ENCODE measurements around the gene VAV1.
"Not testable (repeated sequence)": the region's sequence is repeated elsewhere in the genome, so short reads cannot be mapped to it uniquely, and the experiment has no call there.

Gene VAV1

DNA sequence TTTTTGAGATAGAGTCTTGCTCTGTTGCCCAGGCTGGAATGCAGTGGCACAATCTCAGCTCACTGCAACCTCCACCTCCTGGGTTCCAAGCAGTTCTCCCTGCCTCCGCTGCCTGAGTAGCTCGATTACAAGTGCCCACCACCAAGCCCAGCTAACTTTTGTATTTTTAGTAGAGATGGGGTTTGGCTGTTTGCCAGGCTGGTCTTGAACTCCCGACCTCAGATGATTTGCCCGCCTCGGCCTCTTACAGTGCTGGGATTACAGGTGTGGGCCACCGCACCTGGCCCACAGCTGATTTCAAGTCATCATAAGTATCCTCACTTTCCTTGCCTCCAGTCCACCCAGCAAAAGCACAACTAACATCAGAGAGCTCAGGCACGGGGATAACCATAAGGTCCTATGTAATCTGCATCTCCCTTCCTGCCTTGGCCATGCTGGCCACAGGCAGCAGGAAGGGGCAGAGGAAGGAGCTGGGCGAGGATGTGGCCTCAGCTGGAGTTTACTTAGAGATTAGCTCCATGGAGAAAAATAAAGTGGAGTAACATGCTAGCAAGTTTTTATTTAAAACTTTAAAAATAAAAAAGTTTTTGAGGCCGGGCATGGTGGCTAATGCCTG is 91.9 kb downstream of the VAV1 start:
- Histone ChIP-seq H3K4me1 (ENCODE audit: control insufficient read depth in 1 of 2, insufficient read depth in 2 of 2, low read length in 2 of 2) (no peaks in the 10 kb centered on the region), H3K9me3 (ENCODE audit: control insufficient read depth in 1 of 2, low read length in 2 of 2) (no peaks in the 10 kb centered on the region), H3K27me3 (ENCODE audit: low read depth, low read length) (no peaks in the 10 kb centered on the region), H3K4me3 (ENCODE audit: low read depth in 1 of 2, low read length in 2 of 2) (no peak overlapping the region), H3K36me3 (ENCODE audit: control insufficient read depth in 1 of 2, insufficient read depth in 2 of 2, low read length in 2 of 2) (no peaks in the 10 kb centered on the region), H3K27ac (ENCODE audit: low read length) (no peak overlapping the region)

DNA sequence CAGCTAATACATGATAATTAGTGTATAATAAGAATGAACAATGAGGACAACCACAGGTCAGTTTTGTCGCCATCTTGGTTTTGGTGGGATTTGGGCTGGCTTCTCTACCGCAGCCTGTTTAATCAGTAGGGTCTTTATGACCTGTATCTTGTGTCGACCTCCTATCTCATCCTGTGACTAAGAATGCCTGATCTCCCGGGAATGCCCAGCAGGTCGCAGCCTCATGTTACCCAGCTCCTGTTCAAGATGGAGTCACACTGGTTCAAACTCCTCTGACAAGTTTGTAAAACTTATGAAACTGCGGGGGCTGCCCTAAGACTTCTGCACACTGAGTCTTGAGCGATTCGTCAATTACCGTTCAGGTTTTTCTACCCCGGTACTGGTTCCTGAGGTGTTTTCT is 93.3 kb downstream of the VAV1 start:
- Histone ChIP-seq H3K4me3 (ENCODE audit: low read depth in 1 of 2, low read length in 2 of 2) (no peak overlapping the region), H3K36me3 (ENCODE audit: control insufficient read depth in 1 of 2, insufficient read depth in 2 of 2, low read length in 2 of 2) (no peaks in the 10 kb centered on the region), H3K4me1 (ENCODE audit: control insufficient read depth in 1 of 2, insufficient read depth in 2 of 2, low read length in 2 of 2) (no peaks in the 10 kb centered on the region), H3K9me3 (ENCODE audit: control insufficient read depth in 1 of 2, low read length in 2 of 2) (no peaks in the 10 kb centered on the region), H3K27me3 (ENCODE audit: low read depth, low read length) (no peaks in the 10 kb centered on the region), H3K27ac (ENCODE audit: low read length) (no peak overlapping the region)

DNA sequence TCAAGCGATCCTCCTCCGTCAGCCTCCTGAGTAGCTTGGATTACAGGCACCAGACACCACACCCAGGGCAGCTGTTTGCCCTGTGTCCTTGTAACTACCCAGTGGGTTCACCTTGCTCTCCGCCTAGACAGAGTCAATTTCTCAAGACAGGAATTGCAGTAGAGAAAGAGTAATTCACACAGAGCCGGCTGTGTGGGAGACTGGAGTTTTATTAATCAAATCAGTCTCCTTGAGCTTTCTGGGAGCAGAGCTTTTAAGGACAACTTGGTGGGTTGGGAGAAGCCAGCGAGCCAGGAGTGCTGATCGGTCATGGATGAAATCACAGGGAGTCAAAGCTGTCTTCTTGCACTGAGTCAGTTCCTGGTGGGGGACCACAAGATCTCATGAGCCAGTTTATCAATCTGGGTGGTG is 94.2 kb downstream of the VAV1 start:
- no peaks in the 10 kb centered on the region for H3K27me3 ChIP-seq (ENCODE audit: low read depth, low read length)
- no peaks in the 10 kb centered on the region for H3K36me3 ChIP-seq (ENCODE audit: control insufficient read depth in 1 of 2, insufficient read depth in 2 of 2, low read length in 2 of 2)
- H3K9me3 ChIP-seq (ENCODE audit: control insufficient read depth in 1 of 2, low read length in 2 of 2): no peaks in the 10 kb centered on the region
- no peak overlapping the region for H3K4me3 ChIP-seq (ENCODE audit: low read depth in 1 of 2, low read length in 2 of 2)
- no peaks in the 10 kb centered on the region for H3K4me1 ChIP-seq (ENCODE audit: control insufficient read depth in 1 of 2, insufficient read depth in 2 of 2, low read length in 2 of 2)
- no peak overlapping the region for H3K27ac ChIP-seq (ENCODE audit: low read length)

DNA sequence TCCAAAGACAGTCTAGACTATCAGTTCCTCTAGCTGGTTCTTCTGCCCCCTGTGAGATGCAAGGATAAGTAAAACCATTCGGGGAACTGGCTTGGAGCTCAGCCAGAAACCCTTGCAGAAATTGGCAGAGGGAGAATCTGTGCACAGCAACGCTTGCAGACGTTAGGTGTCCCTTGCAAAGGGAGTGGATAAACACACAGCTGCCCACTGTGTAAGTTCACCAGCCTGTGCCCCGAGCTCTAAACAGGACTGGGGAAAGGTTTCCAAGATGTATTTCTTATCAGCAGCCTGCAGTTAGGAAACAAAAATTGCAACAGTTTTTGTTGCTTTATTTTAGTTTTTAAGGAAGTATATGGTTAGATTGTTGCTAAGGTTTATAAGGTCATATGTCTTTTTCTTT is 95.8 kb downstream of the VAV1 start:
- Histone ChIP-seq H3K4me1 (ENCODE audit: control insufficient read depth in 1 of 2, insufficient read depth in 2 of 2, low read length in 2 of 2) (no peaks in the 10 kb centered on the region), H3K27me3 (ENCODE audit: low read depth, low read length) (no peaks in the 10 kb centered on the region), H3K36me3 (ENCODE audit: control insufficient read depth in 1 of 2, insufficient read depth in 2 of 2, low read length in 2 of 2) (no peaks in the 10 kb centered on the region), H3K4me3 (ENCODE audit: low read depth in 1 of 2, low read length in 2 of 2) (no peak overlapping the region), H3K9me3 (ENCODE audit: control insufficient read depth in 1 of 2, low read length in 2 of 2) (no peaks in the 10 kb centered on the region), H3K27ac (ENCODE audit: low read length) (no peak overlapping the region)

DNA sequence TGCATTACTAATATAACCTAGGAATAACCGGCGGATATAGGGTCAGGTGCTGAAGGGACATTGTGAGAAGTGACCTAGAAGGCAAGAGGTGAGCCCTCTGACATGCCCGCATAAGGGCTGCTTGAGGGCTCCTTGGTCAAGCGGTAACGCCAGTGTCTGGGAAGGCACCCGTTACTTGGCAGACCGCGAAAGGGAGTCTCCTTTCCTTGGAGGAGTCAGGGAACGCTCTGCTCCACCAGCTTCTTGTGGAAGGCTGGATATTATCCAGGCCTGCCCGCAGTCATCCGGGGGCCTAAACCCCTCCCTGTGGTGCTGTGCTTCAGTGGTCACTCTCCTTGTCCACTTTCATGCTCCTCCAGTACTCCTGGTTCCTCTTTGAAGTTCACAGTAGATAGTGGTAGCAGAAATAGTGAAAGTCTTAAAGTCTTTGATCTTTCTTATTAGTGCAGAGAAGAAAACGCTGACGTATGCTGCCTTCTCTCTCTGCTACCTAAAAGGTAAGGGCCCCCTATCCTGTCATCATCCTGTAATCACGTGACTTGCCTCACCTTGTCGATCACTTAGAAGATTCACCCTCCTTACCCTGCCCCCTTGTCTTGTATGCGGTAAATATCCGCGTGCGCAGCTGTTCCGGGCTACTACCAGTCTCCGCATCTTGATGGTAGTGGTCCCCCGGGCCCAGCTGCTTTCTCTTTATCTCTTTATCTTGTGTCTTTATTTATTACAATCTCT is 96.8 kb downstream of the VAV1 start:
- H3K9me3 ChIP-seq (ENCODE audit: control insufficient read depth in 1 of 2, low read length in 2 of 2); H3K4me1 ChIP-seq (ENCODE audit: control insufficient read depth in 1 of 2, insufficient read depth in 2 of 2, low read length in 2 of 2); H3K27me3 ChIP-seq (ENCODE audit: low read depth, low read length); H3K27ac ChIP-seq (ENCODE audit: low read length); H3K36me3 ChIP-seq (ENCODE audit: control insufficient read depth in 1 of 2, insufficient read depth in 2 of 2, low read length in 2 of 2); H3K4me3 ChIP-seq (ENCODE audit: low read depth in 1 of 2, low read length in 2 of 2): not testable (repeated sequence)

DNA sequence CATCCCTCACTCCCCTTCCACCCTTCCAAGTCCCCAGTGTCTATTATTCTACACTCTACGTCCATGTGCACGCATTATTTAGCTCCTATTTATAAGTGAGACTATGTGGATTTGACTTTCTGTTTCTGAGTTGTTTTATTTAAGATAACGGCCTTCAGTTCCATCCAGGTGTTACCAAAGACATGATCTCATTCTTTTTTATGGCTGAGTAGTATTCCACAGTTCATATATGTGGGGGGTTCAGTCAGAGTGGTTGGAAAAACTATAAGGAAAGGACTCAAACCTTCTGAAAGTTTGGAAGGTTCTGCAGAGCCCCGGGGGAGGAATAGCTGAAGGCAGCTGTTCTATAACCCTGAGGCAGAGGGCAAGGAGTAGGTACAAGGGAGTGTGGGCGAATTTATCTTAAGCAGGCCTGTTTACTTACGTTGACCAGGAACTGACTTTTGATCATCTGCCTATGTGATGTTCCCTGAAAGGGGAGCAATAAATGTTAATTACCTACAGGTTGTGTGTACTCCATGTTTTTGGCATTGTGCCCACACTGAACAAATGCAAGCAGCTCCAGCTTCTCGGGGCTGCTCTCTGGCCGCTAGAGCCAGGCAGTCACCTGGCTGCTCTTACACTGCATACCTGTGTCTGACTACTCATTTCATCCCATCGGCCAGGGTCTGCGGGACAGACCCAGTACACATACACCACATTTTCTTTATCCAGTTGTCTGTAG is 101.4 kb downstream of the VAV1 start:
- H3K4me1 ChIP-seq (ENCODE audit: control insufficient read depth in 1 of 2, insufficient read depth in 2 of 2, low read length in 2 of 2): no peaks in the 10 kb centered on the region
- H3K4me3 ChIP-seq (ENCODE audit: low read depth in 1 of 2, low read length in 2 of 2): no peak overlapping the region
- H3K27ac ChIP-seq (ENCODE audit: low read length): no peak overlapping the region
- H3K27me3 ChIP-seq (ENCODE audit: low read depth, low read length): no peaks in the 10 kb centered on the region
- no peaks in the 10 kb centered on the region for H3K36me3 ChIP-seq (ENCODE audit: control insufficient read depth in 1 of 2, insufficient read depth in 2 of 2, low read length in 2 of 2)
- H3K9me3 ChIP-seq (ENCODE audit: control insufficient read depth in 1 of 2, low read length in 2 of 2): peaks cover 0 to 4% of the 10 kb centered on the region in 2 donors

DNA sequence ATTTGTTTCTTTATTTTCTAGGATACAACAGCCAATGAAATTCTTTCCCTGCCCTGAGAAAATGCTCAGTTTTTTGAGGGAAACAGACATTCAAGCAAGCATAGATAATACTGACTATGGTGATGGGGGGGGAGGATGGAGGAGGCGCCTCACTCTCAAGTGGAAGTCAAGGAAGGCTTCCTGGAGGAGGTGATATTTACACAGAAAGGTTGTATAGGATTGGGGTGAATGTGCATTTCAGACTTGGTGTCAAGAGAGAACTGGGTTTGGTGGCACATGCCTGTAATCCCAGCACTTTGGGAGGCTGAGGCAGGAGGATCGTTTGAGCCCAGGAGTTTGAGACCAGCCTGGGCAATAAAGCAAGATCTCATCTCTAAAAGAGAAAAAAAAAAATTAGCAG is 102.7 kb downstream of the VAV1 start:
- H3K4me3 ChIP-seq (ENCODE audit: low read depth in 1 of 2, low read length in 2 of 2): no peak overlapping the region
- H3K9me3 ChIP-seq (ENCODE audit: control insufficient read depth in 1 of 2, low read length in 2 of 2): peaks cover 0 to 13% of the 10 kb centered on the region in 2 donors
- no peaks in the 10 kb centered on the region for H3K27me3 ChIP-seq (ENCODE audit: low read depth, low read length)
- H3K27ac ChIP-seq (ENCODE audit: low read length): no peak overlapping the region
- H3K4me1 ChIP-seq (ENCODE audit: control insufficient read depth in 1 of 2, insufficient read depth in 2 of 2, low read length in 2 of 2): no peaks in the 10 kb centered on the region
- no peaks in the 10 kb centered on the region for H3K36me3 ChIP-seq (ENCODE audit: control insufficient read depth in 1 of 2, insufficient read depth in 2 of 2, low read length in 2 of 2)

DNA sequence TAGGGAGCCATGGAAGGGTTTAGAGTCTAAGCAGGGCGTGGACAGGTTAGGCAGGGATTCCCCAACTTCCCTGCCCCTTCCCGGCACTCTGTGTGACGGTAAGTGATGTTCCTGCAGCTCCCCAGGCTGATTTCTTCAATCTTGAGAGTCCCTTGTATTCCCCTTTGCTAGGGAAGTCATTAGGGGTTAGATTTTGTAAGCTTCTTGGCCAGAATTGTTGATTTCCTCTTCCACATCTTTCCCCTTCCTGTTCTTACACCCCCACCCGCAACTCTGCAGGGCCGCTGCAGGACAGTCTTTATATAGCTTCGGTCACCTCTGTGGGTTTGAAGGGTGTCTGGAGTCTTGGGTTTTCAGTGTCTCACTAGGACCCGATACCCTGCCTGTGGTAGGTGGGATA is 104.2 kb downstream of the VAV1 start:
- H3K27me3 ChIP-seq (ENCODE audit: low read depth, low read length): no peaks in the 10 kb centered on the region
- no peaks in the 10 kb centered on the region for H3K36me3 ChIP-seq (ENCODE audit: control insufficient read depth in 1 of 2, insufficient read depth in 2 of 2, low read length in 2 of 2)
- H3K4me1 ChIP-seq (ENCODE audit: control insufficient read depth in 1 of 2, insufficient read depth in 2 of 2, low read length in 2 of 2): no peaks in the 10 kb centered on the region
- no peak overlapping the region for H3K4me3 ChIP-seq (ENCODE audit: low read depth in 1 of 2, low read length in 2 of 2)
- peaks cover 0 to 13% of the 10 kb centered on the region in 2 donors for H3K9me3 ChIP-seq (ENCODE audit: control insufficient read depth in 1 of 2, low read length in 2 of 2)
- H3K27ac ChIP-seq (ENCODE audit: low read length): no peak overlapping the region

DNA sequence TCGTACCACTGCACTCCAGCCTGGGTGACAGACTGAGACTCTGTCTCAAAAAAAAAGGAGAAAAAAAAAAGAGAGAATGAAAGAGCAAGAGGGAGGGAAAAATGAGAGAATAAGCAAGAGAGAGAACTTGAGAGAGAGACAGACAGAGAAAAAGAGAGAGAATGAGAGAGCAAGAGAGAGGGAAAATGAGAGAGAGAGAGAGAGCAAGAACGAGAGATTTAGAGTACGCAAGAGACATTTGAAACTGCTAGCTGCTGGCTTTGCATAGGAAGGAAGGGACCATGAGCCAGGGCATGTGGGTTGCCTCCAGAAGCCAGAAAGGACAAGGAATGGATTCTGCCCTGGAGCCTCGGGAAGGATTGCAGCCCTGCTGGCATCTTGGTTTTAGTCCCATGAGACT is 105.3 kb downstream of the VAV1 start:
- H3K4me3 ChIP-seq (ENCODE audit: low read depth in 1 of 2, low read length in 2 of 2): no peak overlapping the region
- H3K27me3 ChIP-seq (ENCODE audit: low read depth, low read length): no peaks in the 10 kb centered on the region
- no peaks in the 10 kb centered on the region for H3K36me3 ChIP-seq (ENCODE audit: control insufficient read depth in 1 of 2, insufficient read depth in 2 of 2, low read length in 2 of 2)
- H3K9me3 ChIP-seq (ENCODE audit: control insufficient read depth in 1 of 2, low read length in 2 of 2): peaks cover 0 to 13% of the 10 kb centered on the region in 2 donors
- H3K27ac ChIP-seq (ENCODE audit: low read length): no peak overlapping the region
- no peaks in the 10 kb centered on the region for H3K4me1 ChIP-seq (ENCODE audit: control insufficient read depth in 1 of 2, insufficient read depth in 2 of 2, low read length in 2 of 2)

DNA sequence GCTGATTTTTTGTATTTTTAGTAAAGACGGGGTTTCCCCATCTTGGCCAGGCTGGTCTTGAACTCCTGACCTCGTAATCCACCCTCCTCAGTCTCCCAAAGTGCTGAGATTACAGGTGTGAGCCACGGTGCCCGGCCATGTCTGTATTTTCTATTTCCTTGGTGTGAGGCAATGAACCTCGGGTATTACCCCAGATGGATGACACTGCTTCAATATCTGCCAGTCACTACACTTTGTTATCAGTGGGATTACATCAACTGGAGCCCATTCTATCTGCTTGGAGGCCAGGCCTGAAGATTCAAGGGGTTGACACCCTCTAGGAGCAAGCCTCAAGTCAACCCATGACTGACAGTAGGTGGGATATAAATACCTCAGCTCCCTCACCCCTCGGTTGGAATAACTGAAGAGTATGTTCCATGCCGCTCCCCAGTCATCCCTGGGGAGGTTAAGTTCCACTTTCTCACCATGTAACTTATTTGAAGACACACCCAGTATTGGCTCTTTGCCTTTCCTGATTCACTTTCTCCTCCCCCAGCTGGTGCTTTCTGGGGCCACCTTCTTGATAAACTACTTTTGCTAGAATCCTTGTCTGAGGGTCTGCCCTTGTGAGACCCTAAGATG is 113.9 kb downstream of the VAV1 start:
- Histone ChIP-seq H3K4me3 (ENCODE audit: low read depth in 1 of 2, low read length in 2 of 2) (no peak overlapping the region), H3K36me3 (ENCODE audit: control insufficient read depth in 1 of 2, insufficient read depth in 2 of 2, low read length in 2 of 2) (no peaks in the 10 kb centered on the region), H3K27ac (ENCODE audit: low read length) (no peak overlapping the region), H3K9me3 (ENCODE audit: control insufficient read depth in 1 of 2, low read length in 2 of 2) (peaks cover 6 to 11% of the 10 kb centered on the region in 2 donors), H3K4me1 (ENCODE audit: control insufficient read depth in 1 of 2, insufficient read depth in 2 of 2, low read length in 2 of 2) (no peaks in the 10 kb centered on the region), H3K27me3 (ENCODE audit: low read depth, low read length) (no peaks in the 10 kb centered on the region)

DNA sequence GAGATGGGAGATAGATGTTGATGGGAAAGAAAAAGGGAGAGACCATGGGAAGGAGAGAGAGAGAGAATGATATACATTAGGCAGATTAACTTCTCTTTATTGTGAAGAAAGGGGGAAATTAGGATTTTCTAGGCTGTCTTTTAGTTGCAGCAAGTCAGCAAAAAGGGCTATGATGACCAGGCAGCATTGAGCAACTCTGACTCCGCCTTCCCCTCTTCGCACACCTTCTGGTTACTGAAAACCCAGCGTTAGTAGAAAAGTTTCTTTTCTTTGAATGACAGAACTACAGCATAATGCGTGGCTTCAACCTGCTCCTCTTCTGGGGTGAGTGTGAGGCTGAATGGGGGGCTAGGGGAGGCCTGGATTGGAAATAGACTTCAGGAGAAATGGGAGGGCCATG is 114.8 kb downstream of the VAV1 start, which contains the start of gene ADGRE1:
Gene ADGRE1, plus strand, starts transcription at position 264 of the 400 bp plus-strand sequence. Its CDS starts 30 bp downstream, at position 294.
- Histone ChIP-seq H3K9me3 (ENCODE audit: control insufficient read depth in 1 of 2, low read length in 2 of 2) (peaks cover 6 to 11% of the 10 kb centered on the region in 2 donors), H3K4me3 (ENCODE audit: low read depth in 1 of 2, low read length in 2 of 2) (no peak within 1 kb of the TSS), H3K36me3 (ENCODE audit: control insufficient read depth in 1 of 2, insufficient read depth in 2 of 2, low read length in 2 of 2) (no peaks in the 10 kb centered on the region), H3K4me1 (ENCODE audit: control insufficient read depth in 1 of 2, insufficient read depth in 2 of 2, low read length in 2 of 2) (no peaks in the 10 kb centered on the region), H3K27me3 (ENCODE audit: low read depth, low read length) (no peaks in the 10 kb centered on the region), H3K27ac (ENCODE audit: low read length) (no peak within 1 kb of the TSS)
